HCT116 (cell line): Measurements from ENCODE around the gene KMT2D. TPM values are rescaled to one million over a fixed set of nuclear protein-coding genes. Genes with fewer than 3 reads are reported as not detected.
A peak's percentile ranks its signal among the peaks of the same experiment; 100 is the strongest.

Source experiments
- ATAC-seq: fragments of 200-7000 bp; cut with Tn5 transposase; 2 replicates; pipeline ENCODE4 v1.9.1; 2020; ENCODE audit warnings: mild to moderate bottlenecking, moderate library complexity
- BruUV-seq: library from RNA; stranded (reverse); fragments of 400-500 nt; replicated peaks from 2 replicates; lab custom pipeline; 2021; lab: Mats Ljungman, UMichigan
- CTCF ChIA-PET: fragments of 300-600 bp; sonication (Branson Sonifier 250); formaldehyde crosslinking; loops from one replicate; lab custom pipeline; 2021; ENCODE audit warnings: antibody characterized with exemption; lab: Charles Lee
- POLR2A ChIA-PET: fragments of 300-600, 350-600 bp; sonication (Branson Sonifier 250); formaldehyde crosslinking; loops from one replicate; lab custom pipeline; 2021; ENCODE audit warnings: antibody characterized with exemption; lab: Charles Lee
- RAD21 ChIA-PET, 2 experiments: fragments of 300-600 bp; sonication (Branson Sonifier 250); formaldehyde crosslinking; loops; one replicate each; lab custom pipeline; 2023; ENCODE audit warnings: low total read pairs in 2 of 2; ENCODE audit not compliant: uncharacterized antibody in 2 of 2, unreplicated experiment in 2 of 2, low non-redundant PET in 1 of 2; lab: Charles Lee
- DNase-seq: peaks from one replicate; pipeline ENCODE4 v3.0.0-alpha.2; 2010; ENCODE audit warnings: low read depth, low spot score
- H2AFZ ChIP-seq: fragments of 200-600 bp; shearing (Covaris generic), sonication (generic); 2 replicates; pipeline ENCODE4 v1.6.1; 2017; ENCODE audit warnings: low read depth, mixed run types, mixed read lengths, antibody characterized with exemption, low read length; ENCODE audit not compliant: poor library complexity, severe bottlenecking
- H3K27ac ChIP-seq: 2 replicates; pipeline ENCODE4 v1.5.1; 2012; ENCODE audit warnings: low read depth, low read length
- H3K27me3 ChIP-seq: fragments of 200-600 bp; sonication (generic); 2 replicates; pipeline ENCODE4 v1.6.1; 2016; ENCODE audit warnings: mixed run types, low read length, mixed read lengths; ENCODE audit not compliant: insufficient read depth
- H3K36me3 ChIP-seq, 2 experiments: fragments of 200-500 bp in 1 of 2; fragments of 200-600 bp in 1 of 2; sonication (Bioruptor generic) in 1 of 2; sonication (generic) in 1 of 2; 2 replicates each; pipeline versions ENCODE4 v1.5.1 to v1.6.1; 2014 to 2016; ENCODE audit warnings: low read length in 2 of 2, inconsistent platforms in 1 of 2, mixed read lengths in 1 of 2, mixed run types in 1 of 2; ENCODE audit not compliant: insufficient read depth in 2 of 2, control insufficient read depth in 1 of 2
- H3K4me1 ChIP-seq, 2 experiments: fragments of 200-600 bp in 1 of 2; sonication (generic) in 1 of 2; 2 replicates each; pipeline versions ENCODE4 v1.5.1 to v1.6.1; 2012 to 2017; ENCODE audit warnings: low read length in 2 of 2, inconsistent platforms in 1 of 2, mild to moderate bottlenecking in 1 of 2, mixed read lengths in 1 of 2, mixed run types in 1 of 2, moderate library complexity in 1 of 2; ENCODE audit not compliant: insufficient read depth in 2 of 2, control insufficient read depth in 1 of 2
- H3K4me2 ChIP-seq: fragments of 200-600 bp; sonication (generic); 2 replicates; pipeline ENCODE4 v1.6.1; 2017; ENCODE audit warnings: mixed run types, low read length, mixed read lengths
- H3K4me3 ChIP-seq, 2 experiments: fragments of 200-600 bp in 1 of 2; sonication (generic) in 1 of 2; replicated peaks in 1 of 2; 2 replicates each; pipeline ENCODE4 v1.5.1; 2011 to 2016; ENCODE audit warnings: low read length in 2 of 2, control low read depth in 1 of 2, low read depth in 1 of 2, mild to moderate bottlenecking in 1 of 2, mixed read lengths in 1 of 2, mixed run types in 1 of 2
- H3K79me2 ChIP-seq: fragments of 200-600 bp; sonication (generic); 2 replicates; pipeline ENCODE4 v1.6.1; 2017; ENCODE audit warnings: mild to moderate bottlenecking, mixed run types, low read length, moderate library complexity, mixed read lengths; ENCODE audit not compliant: insufficient read depth
- H3K9ac ChIP-seq: fragments of 200-600 bp; sonication (generic); 2 replicates; pipeline ENCODE4 v1.6.1; 2016; ENCODE audit warnings: low read length, mixed read lengths
- H3K9me2 ChIP-seq: fragments of 200-600 bp; sonication (generic), shearing (Covaris generic); 2 replicates; pipeline ENCODE4 v1.6.1; 2017; ENCODE audit warnings: mixed run types, mild to moderate bottlenecking, moderate library complexity; ENCODE audit not compliant: insufficient read depth
- H3K9me3 ChIP-seq, 2 experiments: fragments of 200-500 bp in 1 of 2; fragments of 200-600 bp in 1 of 2; sonication (Bioruptor generic) in 1 of 2; sonication (generic) in 1 of 2; 2 replicates each; pipeline ENCODE4 v1.6.1; 2014 to 2017; ENCODE audit warnings: low read length in 2 of 2, mixed read lengths in 2 of 2, inconsistent platforms in 1 of 2, low read depth in 1 of 2, mild to moderate bottlenecking in 1 of 2, mixed run types in 1 of 2, moderate library complexity in 1 of 2; ENCODE audit not compliant: control insufficient read depth in 1 of 2, insufficient read depth in 1 of 2
- H4K20me1 ChIP-seq: fragments of 200-600 bp; sonication (generic), shearing (Covaris generic); 2 replicates; pipeline ENCODE4 v1.6.1; 2017; ENCODE audit warnings: mixed run types, mild to moderate bottlenecking, moderate library complexity; ENCODE audit not compliant: insufficient read depth
- EGR1 ChIP-seq: IDR thresholded peaks from 2 replicates; pipeline ENCODE4 v1.6.1; 2012; ENCODE audit warnings: low read depth
- EZH2 ChIP-seq: fragments of 200-600 bp; sonication (generic); IDR thresholded peaks from 2 replicates; pipeline ENCODE4 v1.6.1; 2017; ENCODE audit warnings: antibody characterized with exemption, mixed run types
- MAX ChIP-seq: IDR thresholded peaks from 2 replicates; pipeline ENCODE4 v1.6.1; 2012
- POLR2AphosphoS5 ChIP-seq: IDR thresholded peaks from 2 replicates; pipeline ENCODE4 v1.6.1; 2011; ENCODE audit warnings: mild to moderate bottlenecking, low read depth, low read length, moderate library complexity
- SIN3A ChIP-seq: IDR thresholded peaks from 2 replicates; pipeline ENCODE4 v1.6.1; 2012; ENCODE audit warnings: low read depth
- SP1 ChIP-seq: IDR thresholded peaks from 2 replicates; pipeline ENCODE4 v1.6.1; 2012; ENCODE audit warnings: low read depth
- TCF7L2 ChIP-seq: IDR thresholded peaks from 2 replicates; pipeline ENCODE4 v1.7.0; 2011; ENCODE audit warnings: borderline replicate concordance, inconsistent platforms; ENCODE audit not compliant: insufficient read depth, insufficient read length; ENCODE audit errors: extremely low read depth
- YY1 ChIP-seq: IDR thresholded peaks from 2 replicates; pipeline ENCODE4 v1.6.1; 2011; ENCODE audit warnings: low read length, low read depth, moderate library complexity, mild to moderate bottlenecking; ENCODE audit not compliant: insufficient replicate concordance; ENCODE audit errors: extremely low read depth
- ZFX ChIP-seq: fragments of 450-650 bp; IDR thresholded peaks from 2 replicates; pipeline ENCODE4 v1.6.1; 2017
- intact Hi-C: fragments of 100-400 bp; cut with micrococcal nuclease; formaldehyde crosslinking; loops from 2 replicates; pipeline ENCODE4 v1.10.0; 2022
- total RNA-seq: library from RNA; stranded (reverse); gene quantifications from one replicate; pipeline ENCODE4 v1.2.1, GENCODE V29; 2021; ENCODE audit not compliant: unreplicated experiment
- TF ChIP-seq, protein P1 (sequence below), 3 experiments: fragments of 200-600 bp in 1 of 3; sonication (generic) in 1 of 3; IDR thresholded peaks in 2 of 3; conservative IDR thresholded peaks in 1 of 3; 2 replicates each; pipeline ENCODE4 v1.5.1; 2012 to 2017; ENCODE audit warnings: low read depth in 2 of 3, low read length in 2 of 3, antibody characterized with exemption in 1 of 3, borderline replicate concordance in 1 of 3, control low read depth in 1 of 3, mild to moderate bottlenecking in 1 of 3, mixed read lengths in 1 of 3, mixed run types in 1 of 3, moderate library complexity in 1 of 3; ENCODE audit not compliant: insufficient read depth in 1 of 3
- TF ChIP-seq, protein P2 (sequence below): IDR thresholded peaks from 2 replicates; pipeline ENCODE4 v1.6.1; 2012

KMT2D gene
- total RNA-seq, 1 experiment from 2014 or later = 71.3 TPM

- RAD21 ChIA-PET = interaction anchor here (1.0 to 2.1 kb wide), 2 partner anchors 18 kb away, joined by 3 to 6 read pairs; no protein-coding TSS in a partner anchor
- POLR2A ChIA-PET = interaction anchor here (0.6 to 1.5 kb wide), 7 partner anchors 11 to 476 kb away, joined by 3 to 17 read pairs (median 5); partner anchors contain the start of genes LMBR1L and TUBA1B
- Histone ChIP-seq H3K9me3 (no peaks in the 10 kb centered on the region), H3K9me2 (no peaks in the 10 kb centered on the region), H3K79me2 (no peaks in the 10 kb centered on the region), H3K27ac (peak within 1 kb of the TSS; percentile 70), H3K4me1 (peaks cover 5 to 15% of the 10 kb centered on the region in 2 experiments), H3K4me3 (peak within 1 kb of the TSS; percentile 70 to 71), H4K20me1 (no peaks in the 10 kb centered on the region), H2AFZ (peak within 1 kb of the TSS; percentile 86), H3K9ac (peak within 1 kb of the TSS; percentile 65), H3K36me3 (no peaks in the 10 kb centered on the region), H3K27me3 (no peaks in the 10 kb centered on the region), H3K4me2 (peak within 1 kb of the TSS; percentile 85)
- no peak for TF ChIP-seq ZFX
- peak; percentile 57; the same call in 1 of the 2 replicates for TF ChIP-seq SP1
- peak; percentile 92 for TF ChIP-seq TCF7L2
- TF ChIP-seq EZH2 = no peak
- peak; percentile 79 for TF ChIP-seq SIN3A
- TF ChIP-seq YY1 = peak; percentile 3
- peak; percentile 92 for TF ChIP-seq MAX
- TF ChIP-seq, protein P1, sequence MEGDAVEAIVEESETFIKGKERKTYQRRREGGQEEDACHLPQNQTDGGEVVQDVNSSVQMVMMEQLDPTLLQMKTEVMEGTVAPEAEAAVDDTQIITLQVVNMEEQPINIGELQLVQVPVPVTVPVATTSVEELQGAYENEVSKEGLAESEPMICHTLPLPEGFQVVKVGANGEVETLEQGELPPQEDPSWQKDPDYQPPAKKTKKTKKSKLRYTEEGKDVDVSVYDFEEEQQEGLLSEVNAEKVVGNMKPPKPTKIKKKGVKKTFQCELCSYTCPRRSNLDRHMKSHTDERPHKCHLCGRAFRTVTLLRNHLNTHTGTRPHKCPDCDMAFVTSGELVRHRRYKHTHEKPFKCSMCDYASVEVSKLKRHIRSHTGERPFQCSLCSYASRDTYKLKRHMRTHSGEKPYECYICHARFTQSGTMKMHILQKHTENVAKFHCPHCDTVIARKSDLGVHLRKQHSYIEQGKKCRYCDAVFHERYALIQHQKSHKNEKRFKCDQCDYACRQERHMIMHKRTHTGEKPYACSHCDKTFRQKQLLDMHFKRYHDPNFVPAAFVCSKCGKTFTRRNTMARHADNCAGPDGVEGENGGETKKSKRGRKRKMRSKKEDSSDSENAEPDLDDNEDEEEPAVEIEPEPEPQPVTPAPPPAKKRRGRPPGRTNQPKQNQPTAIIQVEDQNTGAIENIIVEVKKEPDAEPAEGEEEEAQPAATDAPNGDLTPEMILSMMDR (IDR thresholded peaks at IDR 0.05 in 2 of 3, conservative IDR thresholded peaks at IDR 0.05 in 1 of 3; ENCODE audit: borderline replicate concordance in 1 of 3, insufficient read depth in 1 of 3, low read depth in 2 of 3, low read length in 2 of 3) = peak in 2 of 3 experiments; percentile 10 to 25; a peak in 1 of 6 replicates
- peak; percentile 24; the same call in 1 of the 2 replicates for TF ChIP-seq POLR2AphosphoS5
- no peak for TF ChIP-seq EGR1
- TF ChIP-seq, protein P2, sequence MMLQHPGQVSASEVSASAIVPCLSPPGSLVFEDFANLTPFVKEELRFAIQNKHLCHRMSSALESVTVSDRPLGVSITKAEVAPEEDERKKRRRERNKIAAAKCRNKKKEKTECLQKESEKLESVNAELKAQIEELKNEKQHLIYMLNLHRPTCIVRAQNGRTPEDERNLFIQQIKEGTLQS = no peak
- no TSS peak for BruUV-seq
- ATAC-seq = peak; percentile 99
- CTCF ChIA-PET = interaction anchor here (0.6 to 1.7 kb wide), 19 partner anchors 10 to 289 kb away, joined by 3 to 34 read pairs (median 4); partner anchors contain the start of genes DHH, LMBR1L and TUBA1B
- intact Hi-C loops = no loop called here
- DNase-seq = peak; percentile 90
Measured at GRCh38 chr12:49069507-49070346, 9.1 kb upstream of the KMT2D start, which contains the start of gene RHEBL1. RHEBL1 (minus strand) TSS chr12:49069979; CDS start chr12:49069785, 194 bp downstream.
